MM.1S (cell line): ENCODE results near the gene FOXO6.

ENCODE experiments used
- DNase-seq: peaks from one replicate; pipeline ENCODE4 v3.0.0-alpha.2; 2015
- H2AFZ ChIP-seq: fragments of 300-600 bp; sonication (generic); 2 replicates; pipeline ENCODE4 v1.6.0; 2016; ENCODE audit warnings: antibody characterized with exemption, low read length
- H3F3A ChIP-seq: fragments of 300-600 bp; sonication (generic); 2 replicates; pipeline ENCODE4 v1.6.1; 2016; ENCODE audit warnings: mild to moderate bottlenecking, antibody characterized with exemption, low read length, moderate library complexity, mixed read lengths; ENCODE audit not compliant: insufficient read depth
- H3K27ac ChIP-seq: fragments of 300-600 bp; sonication (generic); 2 replicates; pipeline ENCODE4 v1.5.1; 2016; ENCODE audit warnings: mild to moderate bottlenecking, low read length
- H3K27me3 ChIP-seq: fragments of 300-600 bp; sonication (generic); replicated peaks from 2 replicates; pipeline ENCODE4 v1.6.0; 2016; ENCODE audit warnings: low read length; ENCODE audit not compliant: insufficient read depth
- H3K36me3 ChIP-seq: fragments of 300-600 bp; sonication (generic); replicated peaks from 2 replicates; pipeline ENCODE4 v1.6.1; 2016; ENCODE audit warnings: mild to moderate bottlenecking, low read length, mixed read lengths; ENCODE audit not compliant: insufficient read depth
- H3K4me1 ChIP-seq: fragments of 300-600 bp; sonication (generic); 2 replicates; pipeline ENCODE4 v1.6.1; 2016; ENCODE audit warnings: low read length, mixed read lengths
- H3K4me2 ChIP-seq: fragments of 300-600 bp; sonication (generic); 2 replicates; pipeline ENCODE4 v1.6.0; 2016; ENCODE audit warnings: low read depth, low read length
- H3K4me3 ChIP-seq: fragments of 300-600 bp; sonication (generic); 2 replicates; pipeline ENCODE4 v1.5.1; 2016; ENCODE audit warnings: low read length, mixed read lengths
- H3K79me2 ChIP-seq: fragments of 300-600 bp; sonication (generic); 2 replicates; pipeline ENCODE4 v1.6.1; 2016; ENCODE audit warnings: mixed run types, low read length, mixed read lengths
- H3K9ac ChIP-seq: fragments of 300-600 bp; sonication (generic); 2 replicates; pipeline ENCODE4 v1.6.1; 2016; ENCODE audit warnings: low read length, mixed read lengths
- H3K9me2 ChIP-seq: fragments of 300-600 bp; sonication (generic); replicated peaks from 2 replicates; pipeline ENCODE4 v1.6.1; 2016; ENCODE audit warnings: mild to moderate bottlenecking, low read length, mixed read lengths; ENCODE audit not compliant: insufficient read depth
- H3K9me3 ChIP-seq: fragments of 300-600 bp; sonication (generic); replicated peaks from 2 replicates; pipeline ENCODE4 v1.6.1; 2016; ENCODE audit warnings: mild to moderate bottlenecking, low read length, mixed read lengths; ENCODE audit not compliant: insufficient read depth
- H4K20me1 ChIP-seq: fragments of 300-600 bp; sonication (generic); 2 replicates; pipeline ENCODE4 v1.6.1; 2016; ENCODE audit warnings: mild to moderate bottlenecking, low read length, moderate library complexity, mixed read lengths; ENCODE audit not compliant: insufficient read depth
- CTCF ChIP-seq: fragments of 300-600 bp; sonication (generic); IDR thresholded peaks from 2 replicates; pipeline ENCODE4 v1.5.1; 2016; ENCODE audit warnings: antibody characterized with exemption, low read length, mixed read lengths
- EZH2 ChIP-seq: fragments of 300-600 bp; sonication (generic); optimal IDR thresholded peaks from 2 replicates; pipeline ENCODE3; 2017; ENCODE audit warnings: low read depth, mild to moderate bottlenecking, antibody characterized with exemption, low read length, mixed read lengths
- EZH2phosphoT487 ChIP-seq: fragments of 300-600 bp; sonication (generic); IDR thresholded peaks from 2 replicates; pipeline ENCODE4 v1.6.1; 2018; ENCODE audit warnings: antibody characterized with exemption, low read length

The FOXO6 gene

GRCh38 chr1:41378222-41378621 is 17.0 kb downstream of the FOXO6 start:
- no peak overlapping the region for H3K4me2 ChIP-seq
- no peak overlapping the region for H2AFZ ChIP-seq
- no peaks in the 10 kb centered on the region for H3K79me2 ChIP-seq
- H3K27me3 ChIP-seq = peaks cover 15% of the 10 kb centered on the region
- no peak overlapping the region for H3K9ac ChIP-seq
- no peak overlapping the region for H3K4me3 ChIP-seq
- no peaks in the 10 kb centered on the region for H3K36me3 ChIP-seq
- no peaks in the 10 kb centered on the region for H3K9me2 ChIP-seq
- TF ChIP-seq EZH2 = no peak
- no peaks in the 10 kb centered on the region for H3K9me3 ChIP-seq
- no peaks in the 10 kb centered on the region for H4K20me1 ChIP-seq
- no peaks in the 10 kb centered on the region for H3F3A ChIP-seq
- no peak for DNase-seq
- H3K4me1 ChIP-seq = no peaks in the 10 kb centered on the region
- no peak overlapping the region for H3K27ac ChIP-seq

DNA sequence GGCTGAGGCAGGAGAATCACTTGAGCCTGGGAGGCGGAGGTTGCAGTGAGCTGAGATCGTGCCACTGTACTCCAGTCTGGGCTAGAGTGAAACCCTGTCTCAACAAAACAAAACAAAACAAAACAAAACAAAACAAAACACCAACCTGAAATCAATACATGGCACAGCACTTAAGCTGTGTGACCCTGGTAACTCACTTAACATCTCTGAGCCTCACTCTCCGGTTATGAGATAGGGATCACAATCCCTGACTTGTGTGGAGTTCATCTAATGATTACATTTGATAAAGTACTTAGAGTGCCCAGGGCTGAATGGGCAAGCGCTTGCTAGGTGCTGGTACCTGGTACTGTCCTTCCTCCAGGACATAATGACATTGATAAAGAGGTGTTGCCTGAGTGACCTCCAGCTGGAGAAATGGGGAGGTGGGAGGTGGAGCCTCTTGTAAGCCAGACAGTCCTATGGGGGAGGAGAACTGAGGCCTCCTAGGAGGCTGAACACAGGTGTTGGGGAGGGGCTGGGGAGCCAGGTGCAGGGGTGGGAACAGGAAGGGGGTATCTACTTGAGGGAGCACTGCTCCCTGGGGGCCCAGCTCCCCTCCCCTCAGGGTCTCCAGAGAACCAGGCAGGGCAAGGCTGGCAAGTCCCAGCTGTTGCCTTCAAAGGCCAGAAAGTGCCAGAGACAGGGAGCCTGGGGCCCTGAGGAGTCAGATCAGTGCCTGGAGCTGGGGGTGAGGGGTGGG is 17.9 kb downstream of the FOXO6 start:
- Histone ChIP-seq H3F3A (no peaks in the 10 kb centered on the region), H3K79me2 (no peaks in the 10 kb centered on the region), H3K27me3 (peaks cover 25% of the 10 kb centered on the region), H2AFZ (no peak overlapping the region), H3K36me3 (no peaks in the 10 kb centered on the region), H3K4me2 (no peak overlapping the region), H3K4me3 (no peak overlapping the region), H3K9me3 (no peaks in the 10 kb centered on the region), H3K9ac (no peak overlapping the region), H3K27ac (no peak overlapping the region), H3K9me2 (no peaks in the 10 kb centered on the region), H3K4me1 (no peaks in the 10 kb centered on the region), H4K20me1 (no peaks in the 10 kb centered on the region)
- no peak for DNase-seq
- TF ChIP-seq EZH2phosphoT487 (no peak), EZH2 (no peak)

- H3K79me2 ChIP-seq = no peaks in the 10 kb centered on the region
- no peaks in the 10 kb centered on the region for H3F3A ChIP-seq
- H4K20me1 ChIP-seq = no peaks in the 10 kb centered on the region
- no peak overlapping the region for H3K9ac ChIP-seq
- no peak overlapping the region for H3K4me2 ChIP-seq
- H3K9me3 ChIP-seq = no peaks in the 10 kb centered on the region
- no peak overlapping the region for H3K27ac ChIP-seq
- H2AFZ ChIP-seq = no peak overlapping the region
- peaks cover 30% of the 10 kb centered on the region for H3K27me3 ChIP-seq
- H3K36me3 ChIP-seq = no peaks in the 10 kb centered on the region
- H3K4me3 ChIP-seq = no peak overlapping the region
- TF ChIP-seq EZH2phosphoT487 = no peak
- no peak for TF ChIP-seq EZH2
- TF ChIP-seq CTCF = no peak
- no peaks in the 10 kb centered on the region for H3K4me1 ChIP-seq
- no peak for DNase-seq
- H3K9me2 ChIP-seq = no peaks in the 10 kb centered on the region
Measured at GRCh38 chr1:41379738-41380130, 18.5 kb downstream of the FOXO6 start.

DNA sequence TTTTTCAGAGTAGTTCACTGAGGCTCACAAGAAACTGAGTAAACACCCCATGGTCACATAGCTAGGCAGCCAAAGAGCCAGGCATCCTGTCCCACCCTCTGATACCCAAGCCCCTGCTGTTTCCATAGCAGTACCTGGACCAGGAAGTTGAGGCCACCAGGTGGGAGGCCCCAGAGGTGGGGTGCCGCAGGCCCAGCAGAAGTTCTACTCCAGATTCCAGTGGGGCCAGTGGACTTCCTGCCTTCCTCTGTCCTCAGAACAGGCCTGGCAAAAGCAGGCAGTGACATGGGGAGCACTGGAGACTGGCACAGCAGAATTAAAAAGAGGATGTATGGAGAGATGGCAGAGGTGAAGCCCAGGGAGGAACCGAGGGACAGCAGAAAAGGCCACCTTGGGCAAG is 19.0 kb downstream of the FOXO6 start:
- no peaks in the 10 kb centered on the region for H3K36me3 ChIP-seq
- H4K20me1 ChIP-seq = no peaks in the 10 kb centered on the region
- no peak for TF ChIP-seq CTCF
- no peak for TF ChIP-seq EZH2phosphoT487
- TF ChIP-seq EZH2 = no peak
- H3K27me3 ChIP-seq = peaks cover 35% of the 10 kb centered on the region
- no peak overlapping the region for H3K4me3 ChIP-seq
- DNase-seq = no peak
- no peak overlapping the region for H3K4me2 ChIP-seq
- no peaks in the 10 kb centered on the region for H3K9me3 ChIP-seq
- no peak overlapping the region for H2AFZ ChIP-seq
- no peaks in the 10 kb centered on the region for H3F3A ChIP-seq
- no peaks in the 10 kb centered on the region for H3K79me2 ChIP-seq
- no peaks in the 10 kb centered on the region for H3K4me1 ChIP-seq
- H3K9me2 ChIP-seq = no peaks in the 10 kb centered on the region
- H3K9ac ChIP-seq = no peak overlapping the region
- no peak overlapping the region for H3K27ac ChIP-seq
